SU-DHL-6 (cell line): ENCODE results near the gene SERPIND1.

Experiments
- H2AFZ ChIP-seq: fragments of 200-600 bp; sonication (generic); 2 replicates; pipeline ENCODE4 v1.6.1; 2014; ENCODE audit warnings: low read depth, mild to moderate bottlenecking, moderate library complexity, mixed read lengths, antibody characterized with exemption, low read length; ENCODE audit not compliant: severe bottlenecking
- H3F3A ChIP-seq: fragments of 200-600 bp; shearing (Covaris generic); 2 replicates; pipeline ENCODE4 v1.6.0; 2016; ENCODE audit warnings: antibody characterized with exemption, mild to moderate bottlenecking; ENCODE audit not compliant: insufficient read depth
- H3K27ac ChIP-seq: fragments of 200-600 bp; sonication (generic); 2 replicates; pipeline ENCODE4 v1.5.1; 2016; ENCODE audit warnings: low read depth, mild to moderate bottlenecking, low read length, moderate library complexity, mixed read lengths
- H3K27me3 ChIP-seq: fragments of 200-600 bp; sonication (generic), shearing (Covaris generic); 2 replicates; pipeline ENCODE4 v1.6.0; 2014; ENCODE audit warnings: mild to moderate bottlenecking, low read length
- H3K36me3 ChIP-seq: fragments of 200-600 bp; sonication (generic); 2 replicates; pipeline ENCODE4 v1.6.1; 2014; ENCODE audit warnings: mild to moderate bottlenecking, low read length, mixed read lengths
- H3K4me2 ChIP-seq: fragments of 300-600, 200-600 bp; shearing (Covaris generic), sonication (generic); 2 replicates; pipeline ENCODE4 v1.6.0; 2014; ENCODE audit warnings: low read length, low read depth, mild to moderate bottlenecking; ENCODE audit not compliant: poor library complexity, severe bottlenecking
- H3K4me3 ChIP-seq: fragments of 200-600 bp; sonication (generic); 2 replicates; pipeline ENCODE4 v1.5.1; 2014; ENCODE audit warnings: antibody characterized with exemption, low read length, mild to moderate bottlenecking, mixed read lengths; ENCODE audit not compliant: insufficient read depth, poor library complexity, severe bottlenecking
- H3K79me2 ChIP-seq: fragments of 200-600 bp; sonication (generic); 2 replicates; pipeline ENCODE4 v1.6.1; 2014; ENCODE audit warnings: mild to moderate bottlenecking, low read length, moderate library complexity; ENCODE audit not compliant: insufficient read depth
- H3K9ac ChIP-seq: fragments of 200-600 bp; sonication (generic); 2 replicates; pipeline ENCODE4 v1.7.0; 2014; ENCODE audit warnings: mild to moderate bottlenecking, low read length
- H3K9me2 ChIP-seq: fragments of 200-600 bp; sonication (generic); replicated peaks from 2 replicates; pipeline ENCODE4 v1.6.1; 2014; ENCODE audit warnings: low read length; ENCODE audit not compliant: insufficient read depth
- H3K9me3 ChIP-seq: fragments of 200-600 bp; sonication (generic); 2 replicates; pipeline ENCODE4 v1.6.1; 2014; ENCODE audit warnings: low read length, mixed read lengths; ENCODE audit not compliant: insufficient read depth
- H4K20me1 ChIP-seq: fragments of 200-600 bp; sonication (generic); 2 replicates; pipeline ENCODE4 v1.6.1; 2014; ENCODE audit warnings: low read depth, mild to moderate bottlenecking, antibody characterized with exemption, low read length, moderate library complexity, mixed read lengths
- CTCF ChIP-seq: fragments of 200-600 bp; sonication (generic); IDR thresholded peaks from one replicate; pipeline ENCODE4 v1.5.1; 2017; ENCODE audit warnings: antibody characterized with exemption, mild to moderate bottlenecking, low read length, moderate library complexity; ENCODE audit not compliant: insufficient read depth, poor library complexity, severe bottlenecking
- EZH2phosphoT487 ChIP-seq: fragments of 200-600 bp; sonication (generic), shearing (Covaris generic); conservative IDR thresholded peaks from 2 replicates; pipeline ENCODE4 v1.6.1; 2018; ENCODE audit warnings: mild to moderate bottlenecking, antibody characterized with exemption, low read length, moderate library complexity, mixed read lengths

SERPIND1 gene

GRCh38 chr22:20764471-20764720 is 9.5 kb upstream of the SERPIND1 start:
- H3K27ac ChIP-seq, result no peak overlapping the region
- H3K9me3 ChIP-seq, result no peaks in the 10 kb centered on the region
- H3K36me3 ChIP-seq, result no peaks in the 10 kb centered on the region
- no peaks in the 10 kb centered on the region for H3F3A ChIP-seq
- H3K4me3 ChIP-seq, result no peak overlapping the region
- H3K9ac ChIP-seq, result no peak overlapping the region
- TF ChIP-seq CTCF, result no peak
- H3K79me2 ChIP-seq, result no peaks in the 10 kb centered on the region
- H3K9me2 ChIP-seq, result no peaks in the 10 kb centered on the region
- H2AFZ ChIP-seq, result no peak overlapping the region
- no peaks in the 10 kb centered on the region for H3K27me3 ChIP-seq
- H3K4me2 ChIP-seq, result no peak overlapping the region
- no peaks in the 10 kb centered on the region for H4K20me1 ChIP-seq

GRCh38 chr22:20764729-20765128 is 9.2 kb upstream of the SERPIND1 start:
- H2AFZ ChIP-seq, result no peak overlapping the region
- H3K27ac ChIP-seq, result no peak overlapping the region
- no peaks in the 10 kb centered on the region for H3K9me2 ChIP-seq
- no peaks in the 10 kb centered on the region for H3F3A ChIP-seq
- H3K4me3 ChIP-seq, result no peak overlapping the region
- no peaks in the 10 kb centered on the region for H3K9me3 ChIP-seq
- H3K79me2 ChIP-seq, result no peaks in the 10 kb centered on the region
- no peaks in the 10 kb centered on the region for H4K20me1 ChIP-seq
- H3K4me2 ChIP-seq, result no peak overlapping the region
- no peaks in the 10 kb centered on the region for H3K27me3 ChIP-seq
- H3K36me3 ChIP-seq, result no peaks in the 10 kb centered on the region
- TF ChIP-seq CTCF, result no peak
- no peak for TF ChIP-seq EZH2phosphoT487
- H3K9ac ChIP-seq, result no peak overlapping the region

GRCh38 chr22:20765938-20766337 is 8.0 kb upstream of the SERPIND1 start:
- no peaks in the 10 kb centered on the region for H3F3A ChIP-seq
- H3K36me3 ChIP-seq, result no peaks in the 10 kb centered on the region
- no peaks in the 10 kb centered on the region for H3K27me3 ChIP-seq

More at GRCh38 chr22:20765938-20766337, 8.0 kb upstream of the SERPIND1 start:
- H3K4me2 ChIP-seq, result no peak overlapping the region
- no peak overlapping the region for H3K9ac ChIP-seq
- no peaks in the 10 kb centered on the region for H3K9me2 ChIP-seq
- no peak overlapping the region for H2AFZ ChIP-seq
- no peaks in the 10 kb centered on the region for H4K20me1 ChIP-seq
- H3K9me3 ChIP-seq, result no peaks in the 10 kb centered on the region
- no peak overlapping the region for H3K4me3 ChIP-seq
- no peaks in the 10 kb centered on the region for H3K79me2 ChIP-seq
- no peak for TF ChIP-seq EZH2phosphoT487
- no peak for TF ChIP-seq CTCF
- H3K27ac ChIP-seq, result no peak overlapping the region
